HL-60/S4 treated with phorbol 12-myristate 13-acetate at 8.2 ng/mL for 4 days and 3 days (cell line): ENCODE data around the gene STK10.
"Not testable (repeated sequence)": the region's sequence is repeated elsewhere in the genome, so short reads cannot be mapped to it uniquely, and the experiment has no call there.

Source experiments
- in situ Hi-C: fragments of 300-500 bp; cut with MboI; formaldehyde crosslinking; loops from 2 replicates; pipeline ENCODE4 v1.15.0; 2022; ENCODE audit warnings: low sequenced_read_pairs

STK10 gene

GRCh38 chr5:172188033-172188892 is at the start of gene STK10:
Gene STK10 (minus strand): TSS chr5:172188224. CDS start chr5:172188042, 182 bp downstream.
- in situ Hi-C loops = no loop called here

GRCh38 chr5:172235827-172236736 is 48.1 kb upstream of the STK10 start:
- in situ Hi-C loops = no loop called here

GRCh38 chr5:172235132-172235780 is 47.2 kb upstream of the STK10 start:
- in situ Hi-C loops = no loop called here

- in situ Hi-C loops = no loop called here
These were observed 46.0 kb upstream of the STK10 start for GRCh38 chr5:172234031-172234430.

- in situ Hi-C loops = no loop called here
These were observed 41.9 kb upstream of the STK10 start for GRCh38 chr5:172229904-172230303.

DNA sequence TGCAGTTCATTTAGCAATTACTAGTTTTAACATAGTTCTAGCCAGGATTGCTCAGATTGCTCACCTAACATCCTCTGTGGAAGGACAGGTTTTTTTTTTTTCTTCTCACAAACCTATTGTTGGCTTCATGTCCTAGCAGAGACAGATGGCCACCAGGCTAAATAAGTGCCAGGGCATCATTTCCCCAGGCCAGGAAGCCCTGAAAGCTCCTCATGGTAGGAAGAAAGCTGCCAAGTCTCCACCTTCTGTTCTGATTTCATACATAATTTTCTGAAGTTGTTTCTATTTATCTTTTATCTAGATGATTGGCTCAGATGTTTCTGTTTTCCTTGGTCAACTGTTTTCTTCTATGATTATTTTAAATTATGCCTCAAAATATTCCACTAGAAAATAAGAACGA is 37.0 kb upstream of the STK10 start:
- in situ Hi-C loops = no loop called here

- in situ Hi-C loops = no loop called here
These were observed 36.2 kb upstream of the STK10 start for GRCh38 chr5:172223901-172224873.

DNA sequence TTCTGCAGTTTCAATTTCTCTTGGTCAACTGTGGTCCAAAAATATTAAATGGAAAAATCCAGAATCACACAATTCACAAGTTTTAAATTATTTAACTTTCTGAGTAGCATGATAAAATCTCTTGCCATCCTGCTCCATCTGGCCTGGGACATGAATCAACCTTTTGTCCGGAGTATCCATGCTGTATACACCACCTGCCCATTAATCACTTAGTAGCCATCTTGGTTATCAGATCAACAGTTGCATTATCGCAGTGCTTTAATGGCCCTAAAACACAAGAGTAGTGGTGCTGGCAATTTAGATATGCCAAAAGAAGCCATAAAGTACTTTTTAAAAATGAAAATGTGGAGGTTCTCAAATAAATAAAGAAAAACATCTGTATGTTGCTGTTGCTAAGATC is 31.3 kb upstream of the STK10 start:
- in situ Hi-C loops = no loop called here

DNA sequence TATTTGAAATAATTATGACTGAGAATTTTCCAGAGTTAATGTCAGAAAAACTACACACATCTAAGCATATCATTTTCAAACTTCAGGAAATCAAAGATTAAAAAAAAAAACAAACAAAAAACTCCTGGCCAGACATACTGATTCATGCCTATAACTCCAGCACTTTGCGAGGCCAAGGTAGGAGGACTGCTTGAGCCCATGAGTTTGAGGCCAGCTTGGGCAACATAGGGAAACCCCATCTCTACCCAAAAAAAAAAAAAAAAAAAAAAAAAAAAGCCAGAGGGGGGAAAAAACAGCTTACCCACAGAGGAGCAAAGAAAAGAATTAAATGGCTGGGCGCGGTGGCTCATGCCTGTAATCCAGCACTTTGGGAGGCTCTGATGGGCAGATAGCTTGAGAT is 28.3 kb upstream of the STK10 start:
- in situ Hi-C loops = no loop called here

- in situ Hi-C loops = no loop called here
These were observed 25.1 kb upstream of the STK10 start for GRCh38 chr5:172213126-172213525.

GRCh38 chr5:172211676-172212075 is 23.7 kb upstream of the STK10 start:
- in situ Hi-C loops = no loop called here

GRCh38 chr5:172209714-172210113 is 21.7 kb upstream of the STK10 start:
- in situ Hi-C loops = no loop called here

DNA sequence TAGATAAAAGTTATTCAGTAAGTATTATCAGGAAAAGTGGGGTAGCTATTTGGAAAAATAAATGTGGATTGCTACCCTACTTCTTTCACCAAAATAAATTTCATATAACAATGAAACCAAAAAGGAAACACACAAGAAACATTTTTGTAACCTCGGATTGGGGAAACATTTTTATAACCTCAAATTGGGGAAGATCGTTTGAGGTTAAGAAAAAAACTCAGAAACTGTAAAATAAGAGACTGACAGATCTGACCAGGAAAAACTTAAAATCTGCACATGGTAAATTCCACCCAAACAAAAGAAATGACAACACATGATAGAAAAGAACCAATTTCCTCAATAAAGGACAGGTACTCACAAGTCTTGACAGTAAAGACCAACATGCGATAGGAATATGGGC is 19.5 kb upstream of the STK10 start:
- in situ Hi-C loops = no loop called here

GRCh38 chr5:172205984-172206383 is 18.0 kb upstream of the STK10 start:
- in situ Hi-C loops = not testable (repeated sequence)

- in situ Hi-C loops = no loop called here
These were observed 12.5 kb upstream of the STK10 start for GRCh38 chr5:172200476-172200875.

DNA sequence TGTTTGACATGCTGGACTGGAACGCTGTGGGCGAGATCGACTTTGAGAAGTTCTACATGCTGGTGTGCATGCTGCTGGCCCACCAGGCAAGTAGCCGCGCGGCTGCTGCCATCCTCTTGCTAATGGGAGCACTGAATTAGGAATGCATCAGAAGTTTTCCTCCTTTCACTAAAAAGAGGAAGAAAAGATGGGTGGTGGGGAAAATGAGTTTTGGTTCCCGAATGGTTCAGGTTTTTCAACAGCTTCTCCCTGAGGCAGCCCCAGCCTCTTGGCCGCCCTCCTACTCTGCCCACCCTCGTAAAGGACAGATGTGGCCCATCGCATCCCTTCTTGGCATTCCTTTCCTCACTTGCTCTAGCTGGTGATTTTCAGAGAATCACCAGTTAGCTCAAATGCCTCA is 11.4 kb upstream of the STK10 start:
- in situ Hi-C loops = no loop called here

GRCh38 chr5:172197775-172198174 is 9.8 kb upstream of the STK10 start:
- in situ Hi-C loops = not testable (repeated sequence)

DNA sequence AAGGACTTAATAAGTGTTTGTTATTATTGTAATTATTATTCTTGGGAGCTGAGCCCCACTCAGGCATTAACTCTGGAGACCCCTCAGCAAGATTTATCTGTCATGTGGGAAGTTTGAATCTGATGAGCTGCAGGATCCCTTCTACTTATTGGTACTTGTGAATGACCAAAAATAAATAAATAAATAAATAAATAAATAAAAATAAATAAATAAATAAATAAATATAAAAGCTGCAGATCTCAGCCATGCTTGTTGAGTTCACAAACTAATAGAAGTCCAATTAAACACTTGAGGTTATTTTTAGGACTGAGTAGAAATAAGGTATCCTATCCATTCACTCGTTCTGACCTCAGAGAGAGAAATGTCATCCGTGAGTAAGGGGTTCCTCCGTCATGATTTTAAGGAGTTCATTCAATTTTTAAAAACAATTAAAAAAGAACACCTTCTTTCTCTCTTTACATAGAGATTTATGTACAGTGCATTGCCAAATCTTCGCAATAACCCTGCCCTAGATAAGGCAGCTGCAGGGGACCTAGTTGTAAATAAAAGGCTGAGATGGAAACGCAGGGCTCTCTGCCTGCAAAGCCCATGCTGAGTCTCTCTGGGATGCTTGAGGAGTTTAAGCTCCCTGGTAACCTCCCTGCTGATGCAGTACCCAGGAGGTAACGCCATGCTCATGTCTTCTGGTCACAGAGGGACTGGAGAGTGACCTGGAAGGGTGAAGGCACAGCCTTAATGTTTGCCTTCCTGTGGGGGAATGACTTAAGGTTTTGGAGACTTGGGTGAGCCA is 7.2 kb upstream of the STK10 start:
- in situ Hi-C loops = no loop called here

DNA sequence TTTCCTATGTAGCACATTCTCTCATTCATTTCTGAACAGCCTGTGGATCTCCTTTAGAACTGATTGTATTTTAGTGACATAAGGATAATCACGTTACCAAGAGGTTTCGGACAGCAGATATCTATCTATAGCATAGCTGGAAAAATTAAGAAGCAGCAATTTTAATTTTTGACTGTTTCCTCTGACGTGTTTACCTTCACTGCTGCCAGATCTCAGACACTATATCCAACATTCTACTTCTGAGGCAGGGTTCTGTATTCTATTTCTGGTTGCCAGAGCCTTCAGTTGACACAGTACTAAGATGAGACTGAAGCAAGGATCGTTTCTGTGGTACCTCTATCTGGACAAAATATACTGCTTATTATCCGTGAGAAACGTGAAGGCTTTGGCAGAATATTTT is 5.8 kb upstream of the STK10 start, which contains the start of gene EFCAB9:
Gene EFCAB9, plus strand, starts transcription at position 301 of the 400 bp plus-strand sequence. Its CDS starts 1 bp downstream, at position 302.
- in situ Hi-C loops = no loop called here
